B cell (primary cell): Measurements from ENCODE around the gene NIPSNAP3A. TPM values are rescaled to one million over a fixed set of nuclear protein-coding genes. Genes with fewer than 3 reads are reported as not detected.

ENCODE experiments used
- ATAC-seq: fragments of 200-7000 bp; cut with Tn5 transposase; one replicate; pipeline ENCODE4 v1.10.0; 2021; ENCODE audit warnings: low read depth, mild to moderate bottlenecking, moderate number of reproducible peaks, moderate library complexity
- CTCF ChIA-PET: fragments of 350-600 bp; sonication (Branson Sonifier 250); formaldehyde crosslinking; loops from one replicate; lab custom pipeline; 2021; ENCODE audit warnings: antibody characterized with exemption, inconsistent platforms; lab: Charles Lee
- POLR2A ChIA-PET: fragments of 350-600 bp; sonication (Branson Sonifier 250); formaldehyde crosslinking; loops from one replicate; lab custom pipeline; 2021; ENCODE audit warnings: antibody characterized with exemption; lab: Charles Lee
- DNase-seq: peaks from one replicate; pipeline ENCODE4 v3.0.0; 2013
- H2AFZ ChIP-seq: 2 replicates; pipeline ENCODE4 v1.6.1; 2012; ENCODE audit warnings: mild to moderate bottlenecking, low read depth, low read length; ENCODE audit not compliant: insufficient read depth, poor library complexity, severe bottlenecking
- H3K27ac ChIP-seq, 2 donors: 1 replicate in 1 of 2; 2 replicates in 1 of 2; pipeline ENCODE4 v1.5.1; 2012 to 2013; ENCODE audit warnings: low read length in 2 of 2, mild to moderate bottlenecking in 2 of 2, moderate library complexity in 1 of 2
- H3K27me3 ChIP-seq, 4 experiments: fragments of 200-600 bp in 1 of 4; sonication (generic) in 1 of 4; replicated peaks in 1 of 4; 1 replicate in 2 of 4; 2 replicates in 2 of 4; pipeline versions ENCODE4 v1.6.1 to v1.7.0; 2013 to 2016; ENCODE audit warnings: low read length in 3 of 4, mild to moderate bottlenecking in 2 of 4, mixed read lengths in 1 of 4, moderate library complexity in 1 of 4; ENCODE audit not compliant: insufficient read depth in 4 of 4, control insufficient read depth in 3 of 4; ENCODE audit errors: control extremely low read depth in 1 of 4
- H3K36me3 ChIP-seq, 2 experiments: replicated peaks in 1 of 2; 1 replicate in 1 of 2; 2 replicates in 1 of 2; pipeline versions ENCODE4 v1.6.1 to v1.7.1; 2013; ENCODE audit warnings: low read length in 1 of 2; ENCODE audit not compliant: insufficient read depth in 2 of 2, control insufficient read depth in 1 of 2; ENCODE audit errors: control extremely low read depth in 1 of 2, extremely low read depth in 1 of 2
- H3K4me1 ChIP-seq, 2 donors: fragments of 200-600 bp in 1 of 2; sonication (generic) in 1 of 2; 1 replicate in 1 of 2; 2 replicates in 1 of 2; pipeline versions ENCODE4 v1.5.1 to v1.6.1; 2013 to 2017; ENCODE audit warnings: low read length in 2 of 2; ENCODE audit not compliant: control insufficient read depth in 2 of 2, insufficient read depth in 2 of 2
- H3K4me2 ChIP-seq: replicated peaks from 2 replicates; pipeline ENCODE3; 2012; ENCODE audit warnings: mild to moderate bottlenecking, low read depth, low read length; ENCODE audit not compliant: poor library complexity, severe bottlenecking
- H3K4me3 ChIP-seq, 5 experiments: fragments of 200-600 bp in 1 of 5; sonication (generic) in 1 of 5; 1 replicate in 3 of 5; 2 replicates in 2 of 5; pipeline versions ENCODE4 v1.5.1 to v1.7.0; 2011 to 2016; ENCODE audit warnings: low read length in 4 of 5, mild to moderate bottlenecking in 4 of 5, low read depth in 2 of 5, control low read depth in 1 of 5, moderate library complexity in 1 of 5; ENCODE audit not compliant: insufficient read depth in 1 of 5; ENCODE audit errors: control extremely low read depth in 1 of 5, extremely low read depth in 1 of 5
- H3K79me2 ChIP-seq: fragments of 200-600 bp; sonication (generic); one replicate; pipeline ENCODE4 v1.6.0; 2016; ENCODE audit warnings: low read length; ENCODE audit not compliant: control insufficient read depth, insufficient read depth
- H3K9ac ChIP-seq: fragments of 200-600 bp; sonication (generic); 2 replicates; pipeline ENCODE4 v1.6.1; 2017; ENCODE audit warnings: mild to moderate bottlenecking, low read length, moderate library complexity
- H3K9me3 ChIP-seq, 3 donors: one replicate each; pipeline versions ENCODE4 v1.6.1 to v1.7.1; 2013; ENCODE audit warnings: low read length in 2 of 3; ENCODE audit not compliant: control insufficient read depth in 2 of 3, insufficient read depth in 1 of 3; ENCODE audit errors: control extremely low read depth in 1 of 3
- H4K20me1 ChIP-seq: 2 replicates; pipeline ENCODE4 v1.6.0; 2012; ENCODE audit warnings: mild to moderate bottlenecking, low read length; ENCODE audit not compliant: insufficient read depth, control insufficient read depth, poor library complexity, severe bottlenecking
- H3K27ac Mint-ChIP-seq: one replicate; pipeline ENCODE4 v1.8.0; 2021; ENCODE audit warnings: mixed read lengths
- H3K27me3 Mint-ChIP-seq: one replicate; pipeline ENCODE4 v1.8.0; 2021; ENCODE audit warnings: mixed read lengths
- H3K4me1 Mint-ChIP-seq: one replicate; pipeline ENCODE4 v1.8.0; 2021; ENCODE audit warnings: mixed read lengths
- H3K4me3 Mint-ChIP-seq: one replicate; pipeline ENCODE4 v1.8.0; 2021; ENCODE audit warnings: mixed read lengths
- H3K9me3 Mint-ChIP-seq: one replicate; pipeline ENCODE4 v1.8.0; 2022; ENCODE audit warnings: mixed read lengths; ENCODE audit not compliant: insufficient read depth
- CTCF ChIP-seq: fragments of 200-600 bp; IDR thresholded peaks from one replicate; pipeline ENCODE4 v1.8.0; 2022; ENCODE audit warnings: antibody characterized with exemption, mild to moderate bottlenecking
- EZH2 ChIP-seq: IDR thresholded peaks from 2 replicates; pipeline ENCODE4 v1.6.1; 2012; ENCODE audit warnings: borderline replicate concordance, low read depth, mild to moderate bottlenecking, moderate library complexity, low read length; ENCODE audit not compliant: insufficient read depth, poor library complexity, severe bottlenecking
- WGBS: methylation state at CpG from one replicate; pipeline ENCODE4 v1.1.5; 2013; ENCODE audit warnings: missing lambda C conversion rate; ENCODE audit not compliant: insufficient coverage; 5-methylcytosine and 5-hydroxymethylcytosine counted together
- intact Hi-C: fragments of 100-400 bp; cut with micrococcal nuclease; formaldehyde crosslinking; loops from one replicate; pipeline ENCODE4 v1.10.0; 2022
- polyA plus RNA-seq: library from polyadenylated mRNA; depleted of rRNA; stranded (reverse); fragments of >200 nt; gene quantifications from 2 replicates; pipeline ENCODE4 v1.2.3, GENCODE V29; 2012
- total RNA-seq, 2 donors: library from RNA; stranded (reverse); fragments of 120-200 nt in 1 of 2; gene quantifications; 1 replicate in 1 of 2; 2 replicates in 1 of 2; pipeline versions ENCODE4 v1.2.3 to v1.2.4, GENCODE V29; 2013 to 2022

Gene NIPSNAP3A
- total and polyA plus RNA-seq, 2 donors (not counting 1 experiment from before 2014, with no cell fraction given): 9.4 to 23.6 TPM

- no peak for DNase-seq
- Mint-ChIP-seq H3K4me1 (no peaks in the 10 kb centered on the region), H3K27me3 (no peaks in the 10 kb centered on the region), H3K27ac (no peak overlapping the region), H3K4me3 (no peak overlapping the region), H3K9me3 (no peaks in the 10 kb centered on the region)
- CTCF ChIA-PET: no interaction called here
- no peaks in the 10 kb centered on the region for H4K20me1 ChIP-seq
- H3K4me1 ChIP-seq: no peaks in the 10 kb centered on the region
- H2AFZ ChIP-seq: no peak overlapping the region
- POLR2A ChIA-PET: interaction anchor here (0.7 kb wide), 1 partner anchor 59 kb away, joined by 7 read pairs; no protein-coding TSS in a partner anchor
- no peaks in the 10 kb centered on the region for H3K79me2 ChIP-seq
- no peak overlapping the region for H3K4me3 ChIP-seq
- H3K9me3 ChIP-seq: no peaks in the 10 kb centered on the region
- WGBS: no CpG with 5 or more reads among the region's 2 CpGs
- ATAC-seq: no peak
- H3K36me3 ChIP-seq: peaks cover 6 to 91% of the 10 kb centered on the region in 2 experiments
- no peaks in the 10 kb centered on the region for H3K27me3 ChIP-seq
- no peak overlapping the region for H3K9ac ChIP-seq
- intact Hi-C loops: no loop called here
- no peak overlapping the region for H3K27ac ChIP-seq
- H3K4me2 ChIP-seq: no peak overlapping the region
- TF ChIP-seq EZH2 (no peak), CTCF (no peak)
These were observed 46.6 kb downstream of the NIPSNAP3A start for GRCh38 chr9:104794070-104794469.

GRCh38 chr9:104795082-104795481, 47.6 kb downstream of the NIPSNAP3A start:
- intact Hi-C loops: no loop called here

More at GRCh38 chr9:104795082-104795481, 47.6 kb downstream of the NIPSNAP3A start:
- Mint-ChIP-seq H3K9me3 (no peaks in the 10 kb centered on the region), H3K4me3 (no peak overlapping the region), H3K4me1 (no peaks in the 10 kb centered on the region), H3K27me3 (no peaks in the 10 kb centered on the region), H3K27ac (no peak overlapping the region)
- H3K4me2 ChIP-seq: no peak overlapping the region
- no peaks in the 10 kb centered on the region for H3K79me2 ChIP-seq
- H3K4me3 ChIP-seq: no peak overlapping the region
- DNase-seq: no peak
- no peaks in the 10 kb centered on the region for H3K4me1 ChIP-seq
- ChIA-PET CTCF (no interaction called here), POLR2A (interaction anchor here (0.7 kb wide), 1 partner anchor 58 kb away, joined by 7 read pairs; no protein-coding TSS in a partner anchor)
- H3K9ac ChIP-seq: no peak overlapping the region
- TF ChIP-seq EZH2 (no peak), CTCF (no peak)
- WGBS: 100% methylated on average over 1 of the region's 1 CpG
- H3K27ac ChIP-seq: no peak overlapping the region
- ATAC-seq: no peak
- H3K27me3 ChIP-seq: no peaks in the 10 kb centered on the region
- no peak overlapping the region for H2AFZ ChIP-seq
- no peaks in the 10 kb centered on the region for H3K9me3 ChIP-seq
- H4K20me1 ChIP-seq: no peaks in the 10 kb centered on the region
- H3K36me3 ChIP-seq: peaks cover 7 to 92% of the 10 kb centered on the region in 2 experiments
